Endothelial cell (in vitro differentiated cells): ENCODE results near the gene NCK2. TPM values are rescaled to one million over a fixed set of nuclear protein-coding genes. Genes with fewer than 3 reads are reported as not detected.

Experiments
- DNase-seq: peaks from one replicate; pipeline ENCODE4 v3.0.0; 2021; ENCODE audit warnings: low spot score
- H3K27ac Mint-ChIP-seq: one replicate; pipeline ENCODE4 v1.8.0; 2021; ENCODE audit warnings: mixed read lengths, inconsistent platforms; ENCODE audit not compliant: unreplicated experiment
- H3K27me3 Mint-ChIP-seq: one replicate; pipeline ENCODE4 v1.8.0; 2021; ENCODE audit warnings: mild to moderate bottlenecking, moderate library complexity, mixed read lengths, inconsistent platforms; ENCODE audit not compliant: unreplicated experiment
- H3K36me3 Mint-ChIP-seq: one replicate; pipeline ENCODE4 v1.8.0; 2021; ENCODE audit warnings: mild to moderate bottlenecking, low read depth, mixed read lengths, inconsistent platforms; ENCODE audit not compliant: unreplicated experiment
- H3K4me1 Mint-ChIP-seq: one replicate; pipeline ENCODE4 v1.8.0; 2021; ENCODE audit warnings: mild to moderate bottlenecking, mixed read lengths, inconsistent platforms; ENCODE audit not compliant: unreplicated experiment
- H3K4me3 Mint-ChIP-seq: one replicate; pipeline ENCODE4 v1.8.0; 2021; ENCODE audit warnings: mild to moderate bottlenecking, mixed read lengths, inconsistent platforms; ENCODE audit not compliant: unreplicated experiment
- H3K9me3 Mint-ChIP-seq: one replicate; pipeline ENCODE4 v1.8.0; 2021; ENCODE audit warnings: mixed read lengths, inconsistent platforms; ENCODE audit not compliant: unreplicated experiment
- CTCF ChIP-seq: fragments of 200-600 bp; sonication (generic); IDR thresholded peaks from one replicate; pipeline ENCODE4 v1.5.0; 2021; ENCODE audit warnings: antibody characterized with exemption; ENCODE audit not compliant: unreplicated experiment
- total RNA-seq: library from RNA; stranded (reverse); fragmentation: NEBNext Ultra II Directional; extraction: Animal tissue kit (Norgen Biotek cat#: 25700); gene quantifications from one replicate; pipeline ENCODE4 v1.2.1, GENCODE V29; 2021; ENCODE audit not compliant: unreplicated experiment

NCK2 gene
- total RNA-seq, 1 donor from 2014 or later: 93.7 TPM

GRCh38 chr2:105760191-105760590, 15.5 kb downstream of the NCK2 start:
- DNase-seq: no peak
- Mint-ChIP-seq H3K36me3 (peaks cover 4% of the 10 kb centered on the region), H3K4me1 (peaks cover 57% of the 10 kb centered on the region), H3K9me3 (no peaks in the 10 kb centered on the region), H3K4me3 (no peak overlapping the region), H3K27me3 (peaks cover 3% of the 10 kb centered on the region), H3K27ac (peak overlapping the region; percentile 68)
- no peak for TF ChIP-seq CTCF

DNA sequence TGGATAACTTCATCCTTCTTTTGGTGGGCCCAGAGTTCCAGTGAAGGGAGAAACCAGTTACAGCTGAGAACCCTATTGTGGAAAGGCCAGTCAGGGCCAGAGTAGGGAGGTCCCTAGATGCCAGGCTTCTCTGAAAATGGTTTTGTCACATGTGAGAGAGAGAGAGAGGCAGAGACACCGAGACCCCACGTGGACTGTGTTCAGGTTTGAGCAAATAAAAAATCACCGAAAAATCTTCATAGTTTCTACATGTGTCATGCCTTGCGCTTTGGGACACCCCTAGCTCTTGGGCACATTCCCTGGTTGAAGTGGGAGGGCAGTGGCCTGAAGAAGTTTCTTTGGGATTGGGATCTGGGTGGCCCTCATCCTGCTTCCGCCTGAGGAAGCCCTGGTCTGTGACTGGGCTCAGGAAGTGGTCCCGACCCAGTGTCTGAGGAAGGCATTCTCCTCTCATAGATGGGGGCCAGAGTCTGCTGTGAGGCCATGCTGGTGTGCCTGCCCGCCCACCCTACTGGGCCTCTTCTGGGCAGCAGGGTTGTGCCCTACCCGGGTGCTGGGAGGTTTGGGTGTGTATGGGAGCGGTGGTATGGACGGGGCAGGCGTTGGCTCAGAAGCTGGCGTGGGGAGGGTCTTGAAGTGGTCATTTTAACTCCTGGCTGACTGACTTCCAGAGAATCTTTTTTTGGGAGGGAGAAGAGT, 16.1 kb downstream of the NCK2 start:
- TF ChIP-seq CTCF: no peak
- DNase-seq: no peak
- peaks cover 4% of the 10 kb centered on the region for H3K36me3 Mint-ChIP-seq
- no peaks in the 10 kb centered on the region for H3K9me3 Mint-ChIP-seq
- peaks cover 3% of the 10 kb centered on the region for H3K27me3 Mint-ChIP-seq
- H3K27ac Mint-ChIP-seq: peak overlapping the region; percentile 61
- H3K4me1 Mint-ChIP-seq: peaks cover 53% of the 10 kb centered on the region
- H3K4me3 Mint-ChIP-seq: no peak overlapping the region

- peak; percentile 57 for DNase-seq
- Mint-ChIP-seq H3K36me3 (peaks cover 4% of the 10 kb centered on the region), H3K27ac (peak overlapping the region; percentile 86), H3K27me3 (peaks cover 3% of the 10 kb centered on the region), H3K9me3 (no peaks in the 10 kb centered on the region), H3K4me3 (no peak overlapping the region), H3K4me1 (peaks cover 43% of the 10 kb centered on the region)
- TF ChIP-seq CTCF: no peak
Measured at GRCh38 chr2:105761931-105762515, 17.3 kb downstream of the NCK2 start.

DNA sequence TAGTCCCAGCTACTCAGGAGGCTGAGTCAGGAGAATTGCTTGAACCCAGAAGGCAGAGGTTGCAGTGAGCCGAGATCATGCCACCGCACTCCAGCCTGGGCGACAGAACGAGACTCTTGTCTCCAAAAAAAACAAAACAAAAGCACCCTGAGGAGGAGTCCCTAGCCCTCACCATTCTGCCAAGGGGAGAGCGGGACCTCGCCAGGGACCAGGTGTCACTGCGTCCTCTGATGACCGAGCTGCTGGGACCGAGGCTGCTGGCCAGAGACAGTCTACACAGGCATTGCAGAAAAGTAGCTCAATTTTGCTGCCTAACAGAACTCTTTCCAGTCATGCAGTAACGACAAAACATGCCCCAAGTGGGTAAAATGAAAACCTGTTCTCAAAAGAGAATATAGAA, 18.4 kb downstream of the NCK2 start:
- Mint-ChIP-seq H3K27me3 (peaks cover 3% of the 10 kb centered on the region), H3K36me3 (peaks cover 4% of the 10 kb centered on the region), H3K4me1 (peaks cover 38% of the 10 kb centered on the region), H3K27ac (no peak overlapping the region), H3K4me3 (no peak overlapping the region), H3K9me3 (no peaks in the 10 kb centered on the region)
- TF ChIP-seq CTCF: no peak
- no peak for DNase-seq

DNA sequence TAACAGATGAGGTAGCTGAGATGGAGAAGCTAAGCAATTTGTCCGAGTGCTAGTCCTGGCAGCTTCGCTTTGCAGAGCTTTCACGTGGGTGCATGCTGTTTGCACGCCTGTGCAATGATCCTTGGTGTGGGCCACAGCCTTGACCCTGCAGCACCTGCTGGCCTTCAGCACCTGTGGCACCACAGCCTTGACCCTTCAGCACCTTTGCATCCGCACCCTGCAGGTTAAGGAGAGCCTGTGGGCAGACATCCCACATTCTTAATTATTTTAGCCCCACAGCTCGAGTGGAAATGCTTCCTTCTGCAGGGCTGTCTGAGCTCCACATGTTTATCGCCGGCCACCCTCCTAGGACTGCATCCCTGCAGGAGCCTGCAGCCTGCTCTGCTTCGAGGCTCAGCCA, 19.3 kb downstream of the NCK2 start:
- TF ChIP-seq CTCF: no peak
- no peaks in the 10 kb centered on the region for H3K9me3 Mint-ChIP-seq
- H3K4me3 Mint-ChIP-seq: no peak overlapping the region
- H3K4me1 Mint-ChIP-seq: peaks cover 35% of the 10 kb centered on the region
- peaks cover under 1% of the 10 kb centered on the region for H3K36me3 Mint-ChIP-seq
- no peak overlapping the region for H3K27ac Mint-ChIP-seq
- H3K27me3 Mint-ChIP-seq: peaks cover 3% of the 10 kb centered on the region
- DNase-seq: no peak
